ENCODE results near the gene CORO2B. TPM values are rescaled to one million over a fixed set of nuclear protein-coding genes. Genes with fewer than 3 reads are reported as not detected.
"Not testable (repeated sequence)": the region's sequence is repeated elsewhere in the genome, so short reads cannot be mapped to it uniquely, and the experiment has no call there.

The CORO2B gene
- total and polyA plus RNA-seq, 2 experiments from 2014 or later, result 2.9 to 3.0 TPM

- Histone ChIP-seq H3K36me3 (no peaks in the 10 kb centered on the region), H3K27ac (no peak overlapping the region), H3K27me3 (no peaks in the 10 kb centered on the region), H3K4me3 (no peak overlapping the region), H3K9me3 (ENCODE audit: low read depth) (no peaks in the 10 kb centered on the region), H3K4me1 (ENCODE audit: low read depth) (no peaks in the 10 kb centered on the region)
- TF ChIP-seq CTCF (IDR thresholded peaks at IDR 0.05; ENCODE audit: low read depth, low read length), result no peak
- no peak for DNase-seq (ENCODE audit: low read depth in 1 of 2, low spot score in 1 of 2)
These were observed 172.8 kb downstream of the CORO2B start for GRCh38 chr15:68751622-68752021.

GRCh38 chr15:68755731-68756130, 176.9 kb downstream of the CORO2B start:
- H3K4me3 ChIP-seq, result no peak overlapping the region
- DNase-seq (ENCODE audit: low read depth in 1 of 2, low spot score in 1 of 2), result no peak
- no peak overlapping the region for H3K27ac ChIP-seq
- H3K9me3 ChIP-seq (ENCODE audit: low read depth), result no peaks in the 10 kb centered on the region
- no peak for TF ChIP-seq CTCF (IDR thresholded peaks at IDR 0.05; ENCODE audit: low read depth, low read length)
- no peaks in the 10 kb centered on the region for H3K4me1 ChIP-seq (ENCODE audit: low read depth)
- H3K27me3 ChIP-seq, result no peaks in the 10 kb centered on the region
- H3K36me3 ChIP-seq, result no peaks in the 10 kb centered on the region

- not testable (repeated sequence) for H3K36me3 ChIP-seq; H3K4me1 ChIP-seq (ENCODE audit: low read depth); H3K27ac ChIP-seq; H3K4me3 ChIP-seq; DNase-seq (ENCODE audit: low read depth in 1 of 2, low spot score in 1 of 2); H3K9me3 ChIP-seq (ENCODE audit: low read depth); H3K27me3 ChIP-seq
These were observed 181.3 kb downstream of the CORO2B start for GRCh38 chr15:68759982-68760579.

- Histone ChIP-seq H3K4me1 (ENCODE audit: low read depth) (no peaks in the 10 kb centered on the region), H3K36me3 (no peaks in the 10 kb centered on the region), H3K4me3 (no peak overlapping the region), H3K9me3 (ENCODE audit: low read depth) (no peaks in the 10 kb centered on the region), H3K27me3 (no peaks in the 10 kb centered on the region), H3K27ac (no peak overlapping the region)
- no peak for TF ChIP-seq CTCF (IDR thresholded peaks at IDR 0.05; ENCODE audit: low read depth, low read length)
- DNase-seq (ENCODE audit: low read depth in 1 of 2, low spot score in 1 of 2), result no peak
These were observed 184.3 kb downstream of the CORO2B start for GRCh38 chr15:68763063-68763462.

GRCh38 chr15:68764090-68764489, 185.3 kb downstream of the CORO2B start:
- TF ChIP-seq CTCF (IDR thresholded peaks at IDR 0.05; ENCODE audit: low read depth, low read length), result no peak
- no peaks in the 10 kb centered on the region for H3K9me3 ChIP-seq (ENCODE audit: low read depth)
- no peak overlapping the region for H3K4me3 ChIP-seq
- no peaks in the 10 kb centered on the region for H3K4me1 ChIP-seq (ENCODE audit: low read depth)
- no peaks in the 10 kb centered on the region for H3K27me3 ChIP-seq
- no peak overlapping the region for H3K27ac ChIP-seq
- DNase-seq (ENCODE audit: low read depth in 1 of 2, low spot score in 1 of 2), result no peak
- no peaks in the 10 kb centered on the region for H3K36me3 ChIP-seq

GRCh38 chr15:68765602-68766368, 187.0 kb downstream of the CORO2B start:
- Histone ChIP-seq H3K27me3 (no peaks in the 10 kb centered on the region), H3K4me1 (ENCODE audit: low read depth) (no peaks in the 10 kb centered on the region), H3K9me3 (ENCODE audit: low read depth) (no peaks in the 10 kb centered on the region), H3K36me3 (no peaks in the 10 kb centered on the region), H3K4me3 (no peak overlapping the region), H3K27ac (no peak overlapping the region)
- TF ChIP-seq CTCF (IDR thresholded peaks at IDR 0.05; ENCODE audit: low read depth, low read length), result no peak
- no peak for DNase-seq (ENCODE audit: low read depth in 1 of 2, low spot score in 1 of 2)

Data from cardiac muscle cell (in vitro differentiated cells and primary cell).